GM12874 (cell line): ENCODE measurements around the gene WNT16.
A peak's percentile ranks its signal among the peaks of the same experiment; 100 is the strongest.

Experiments
- CTCF ChIP-seq: IDR thresholded peaks from 2 replicates; pipeline ENCODE4 v1.5.1; 2011; ENCODE audit warnings: low read depth, mild to moderate bottlenecking, control low read depth, low read length, moderate library complexity; ENCODE audit not compliant: insufficient read depth

Gene WNT16

GRCh38 chr7:121313220-121313792 lies 15.5 kb upstream of the WNT16 start:
- no peak for TF ChIP-seq CTCF

GRCh38 chr7:121313793-121314676 lies 14.8 kb upstream of the WNT16 start:
- no peak for TF ChIP-seq CTCF

GRCh38 chr7:121322460-121322859 lies 6.3 kb upstream of the WNT16 start:
- TF ChIP-seq CTCF, result no peak

GRCh38 chr7:121323515-121324302 lies 5.1 kb upstream of the WNT16 start:
- no peak for TF ChIP-seq CTCF

GRCh38 chr7:121327671-121328070 lies 1.1 kb upstream of the WNT16 start:
- TF ChIP-seq CTCF, result no peak

GRCh38 chr7:121329191-121330052 lies 622 bp downstream of the WNT16 start:
- TF ChIP-seq CTCF, result peak; percentile 33; the same call in 1 of the 2 replicates
